HG03565 (cell line): Measurements from ENCODE around the gene IFNAR1.
"Not testable (repeated sequence)": the region's sequence is repeated elsewhere in the genome, so short reads cannot be mapped to it uniquely, and the experiment has no call there.

Experiments used
- ATAC-seq: cut with Tn5 transposase; IDR thresholded peaks from one replicate; pipeline ENCODE4 v1.9.1; 2021; ENCODE audit warnings: mild to moderate bottlenecking, moderate library complexity; ENCODE audit not compliant: unreplicated experiment

Gene IFNAR1

GRCh38 chr21:33305938-33306337 is 18.8 kb upstream of the IFNAR1 start:
- ATAC-seq: no peak

GRCh38 chr21:33308586-33309490 is 15.9 kb upstream of the IFNAR1 start:
- ATAC-seq: peak; percentile 70

- ATAC-seq: no peak
Measured at GRCh38 chr21:33309778-33310177, 15.0 kb upstream of the IFNAR1 start.

GRCh38 chr21:33312121-33312520 is 12.6 kb upstream of the IFNAR1 start:
- ATAC-seq: no peak

- no peak for ATAC-seq
Measured at GRCh38 chr21:33313183-33313582, 11.6 kb upstream of the IFNAR1 start.

- no peak for ATAC-seq
Measured at GRCh38 chr21:33313611-33314010, 11.2 kb upstream of the IFNAR1 start.

- ATAC-seq: no peak
Measured at GRCh38 chr21:33314111-33314510, 10.7 kb upstream of the IFNAR1 start.

- ATAC-seq: no peak
Measured at GRCh38 chr21:33315946-33316710, 8.6 kb upstream of the IFNAR1 start.

- no peak for ATAC-seq
Measured at GRCh38 chr21:33317145-33317544, 7.6 kb upstream of the IFNAR1 start.

GRCh38 chr21:33317786-33318486 is 6.8 kb upstream of the IFNAR1 start:
- ATAC-seq: no peak

- ATAC-seq: not testable (repeated sequence)
Measured at GRCh38 chr21:33321005-33321404, 3.8 kb upstream of the IFNAR1 start.

GRCh38 chr21:33323610-33324009 is 1.2 kb upstream of the IFNAR1 start:
- ATAC-seq: not testable (repeated sequence)

- peak; percentile 16 for ATAC-seq
Measured at GRCh38 chr21:33325222-33326067, 675 bp downstream of the IFNAR1 start.

- no peak for ATAC-seq
Measured at GRCh38 chr21:33327326-33327725, 2.6 kb downstream of the IFNAR1 start.

- no peak for ATAC-seq
Measured at GRCh38 chr21:33327792-33328433, 3.1 kb downstream of the IFNAR1 start.

GRCh38 chr21:33330726-33331125 is 6.0 kb downstream of the IFNAR1 start:
- no peak for ATAC-seq

- ATAC-seq: peak; percentile 71
Measured at GRCh38 chr21:33332143-33332542, 7.4 kb downstream of the IFNAR1 start.

GRCh38 chr21:33334191-33334590 is 9.4 kb downstream of the IFNAR1 start:
- no peak for ATAC-seq

GRCh38 chr21:33334824-33335223 is 10.1 kb downstream of the IFNAR1 start:
- ATAC-seq: no peak

GRCh38 chr21:33339135-33339534 is 14.4 kb downstream of the IFNAR1 start:
- ATAC-seq: no peak
